ENCODE results near the gene PIGU.

DNA sequence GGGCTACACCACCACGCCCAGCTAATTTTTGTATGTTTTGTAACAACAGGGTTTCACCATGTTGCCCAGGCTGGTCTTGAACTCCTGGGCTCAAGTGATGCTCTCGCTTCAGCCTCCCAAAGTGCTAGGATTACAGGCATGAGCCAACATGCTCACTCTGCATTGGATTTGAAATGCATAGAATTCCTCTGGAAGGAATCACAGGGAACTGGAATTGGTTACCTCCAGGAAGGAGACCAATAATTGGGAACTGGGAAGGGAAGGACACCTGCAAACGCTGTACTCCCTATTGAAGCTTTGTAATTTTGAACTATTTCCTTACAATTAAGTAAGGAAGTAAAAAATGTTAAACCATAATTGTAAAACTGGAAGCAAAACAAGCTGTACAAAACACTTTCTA, 14.9 kb upstream of the PIGU start:
- TF ChIP-seq, protein P1, sequence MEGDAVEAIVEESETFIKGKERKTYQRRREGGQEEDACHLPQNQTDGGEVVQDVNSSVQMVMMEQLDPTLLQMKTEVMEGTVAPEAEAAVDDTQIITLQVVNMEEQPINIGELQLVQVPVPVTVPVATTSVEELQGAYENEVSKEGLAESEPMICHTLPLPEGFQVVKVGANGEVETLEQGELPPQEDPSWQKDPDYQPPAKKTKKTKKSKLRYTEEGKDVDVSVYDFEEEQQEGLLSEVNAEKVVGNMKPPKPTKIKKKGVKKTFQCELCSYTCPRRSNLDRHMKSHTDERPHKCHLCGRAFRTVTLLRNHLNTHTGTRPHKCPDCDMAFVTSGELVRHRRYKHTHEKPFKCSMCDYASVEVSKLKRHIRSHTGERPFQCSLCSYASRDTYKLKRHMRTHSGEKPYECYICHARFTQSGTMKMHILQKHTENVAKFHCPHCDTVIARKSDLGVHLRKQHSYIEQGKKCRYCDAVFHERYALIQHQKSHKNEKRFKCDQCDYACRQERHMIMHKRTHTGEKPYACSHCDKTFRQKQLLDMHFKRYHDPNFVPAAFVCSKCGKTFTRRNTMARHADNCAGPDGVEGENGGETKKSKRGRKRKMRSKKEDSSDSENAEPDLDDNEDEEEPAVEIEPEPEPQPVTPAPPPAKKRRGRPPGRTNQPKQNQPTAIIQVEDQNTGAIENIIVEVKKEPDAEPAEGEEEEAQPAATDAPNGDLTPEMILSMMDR (IDR thresholded peaks at IDR 0.05) = no peak
- TF ChIP-seq POLR2A (IDR thresholded peaks at IDR 0.05) = no peak
